Nephron (organoid): ENCODE data around the gene RAG1.

Experiments
- H3K27ac Mint-ChIP-seq, 3 experiments: 2 replicates each; pipeline ENCODE4 v1.8.0; 2020; ENCODE audit warnings: mixed read lengths in 3 of 3, mild to moderate bottlenecking in 2 of 3, moderate library complexity in 1 of 3
- H3K27me3 Mint-ChIP-seq: 2 replicates; pipeline ENCODE4 v1.8.0; 2021; ENCODE audit warnings: low read depth, mild to moderate bottlenecking, moderate library complexity, mixed read lengths
- H3K36me3 Mint-ChIP-seq: 2 replicates; pipeline ENCODE4 v1.8.0; 2020; ENCODE audit warnings: low read depth, mixed read lengths
- H3K4me1 Mint-ChIP-seq: 2 replicates; pipeline ENCODE4 v1.8.0; 2020; ENCODE audit warnings: mixed read lengths
- H3K4me3 Mint-ChIP-seq, 3 experiments: 2 replicates each; pipeline ENCODE4 v1.8.0; 2020; ENCODE audit warnings: mild to moderate bottlenecking in 3 of 3, mixed read lengths in 3 of 3, moderate library complexity in 2 of 3
- H3K9me3 Mint-ChIP-seq: 2 replicates; pipeline ENCODE4 v1.8.0; 2020; ENCODE audit warnings: mixed read lengths
- CTCF ChIP-seq, 3 experiments: fragments of 200-600 bp; sonication (generic); IDR thresholded peaks; one replicate each; pipeline ENCODE4 v1.5.0; 2021; ENCODE audit warnings: antibody characterized with exemption in 3 of 3; ENCODE audit not compliant: unreplicated experiment in 3 of 3

RAG1 gene

GRCh38 chr11:36594316-36594989, 26.6 kb downstream of the RAG1 start, which contains the start of gene IFTAP:
TSS of gene IFTAP (plus strand) at chr11:36594502. CDS start at chr11:36610104, 15,602 bp downstream.
- no peaks in the 10 kb centered on the region for H3K9me3 Mint-ChIP-seq
- peaks cover 29% of the 10 kb centered on the region for H3K27me3 Mint-ChIP-seq
- no peak for TF ChIP-seq CTCF (IDR thresholded peaks at IDR 0.05; ENCODE audit: unreplicated experiment in 3 of 3)
- H3K4me1 Mint-ChIP-seq, result peaks cover 22% of the 10 kb centered on the region
- no peaks in the 10 kb centered on the region for H3K36me3 Mint-ChIP-seq
- peak within 1 kb of the TSS; percentile 84 to 95 (median 95) for H3K27ac Mint-ChIP-seq
- peak within 1 kb of the TSS; percentile 93 to 99 (median 93) for H3K4me3 Mint-ChIP-seq

- H3K27ac Mint-ChIP-seq, result no peak overlapping the region
- no peak for TF ChIP-seq CTCF (IDR thresholded peaks at IDR 0.05; ENCODE audit: unreplicated experiment in 3 of 3)
- peaks cover 6% of the 10 kb centered on the region for H3K27me3 Mint-ChIP-seq
- H3K4me1 Mint-ChIP-seq, result peaks cover 22% of the 10 kb centered on the region
- no peaks in the 10 kb centered on the region for H3K9me3 Mint-ChIP-seq
- peak overlapping the region in 2 of 3 experiments; percentile 15 to 38 for H3K4me3 Mint-ChIP-seq
- H3K36me3 Mint-ChIP-seq, result no peaks in the 10 kb centered on the region
Measured at GRCh38 chr11:36596880-36597279, 29.1 kb downstream of the RAG1 start.

GRCh38 chr11:36598051-36598450, 30.2 kb downstream of the RAG1 start, which contains the start of gene RAG2:
TSS of gene RAG2 (minus strand) at chr11:36598236. CDS start at chr11:36594168, 4,068 bp downstream.
- Mint-ChIP-seq H3K27me3 (no peaks in the 10 kb centered on the region), H3K4me3 (peak within 1 kb of the TSS in 2 of 3 experiments; percentile 35 to 51), H3K4me1 (peaks cover 22% of the 10 kb centered on the region), H3K36me3 (no peaks in the 10 kb centered on the region), H3K27ac (peak within 1 kb of the TSS in 1 of 3 experiments; percentile 69), H3K9me3 (no peaks in the 10 kb centered on the region)
- no peak for TF ChIP-seq CTCF (IDR thresholded peaks at IDR 0.05; ENCODE audit: unreplicated experiment in 3 of 3)

GRCh38 chr11:36600180-36600579, 32.4 kb downstream of the RAG1 start:
- no peaks in the 10 kb centered on the region for H3K36me3 Mint-ChIP-seq
- peaks cover 11% of the 10 kb centered on the region for H3K4me1 Mint-ChIP-seq
- H3K9me3 Mint-ChIP-seq, result no peaks in the 10 kb centered on the region
- no peak overlapping the region for H3K4me3 Mint-ChIP-seq
- no peaks in the 10 kb centered on the region for H3K27me3 Mint-ChIP-seq
- TF ChIP-seq CTCF (IDR thresholded peaks at IDR 0.05; ENCODE audit: unreplicated experiment in 3 of 3), result no peak
- H3K27ac Mint-ChIP-seq, result no peak overlapping the region

- H3K4me3 Mint-ChIP-seq, result no peak overlapping the region
- no peak overlapping the region for H3K27ac Mint-ChIP-seq
- no peaks in the 10 kb centered on the region for H3K27me3 Mint-ChIP-seq
- peaks cover 2% of the 10 kb centered on the region for H3K4me1 Mint-ChIP-seq
- H3K36me3 Mint-ChIP-seq, result no peaks in the 10 kb centered on the region
- H3K9me3 Mint-ChIP-seq, result no peaks in the 10 kb centered on the region
- no peak for TF ChIP-seq CTCF (IDR thresholded peaks at IDR 0.05; ENCODE audit: unreplicated experiment in 3 of 3)
Measured at GRCh38 chr11:36601155-36601554, 33.3 kb downstream of the RAG1 start.

- Mint-ChIP-seq H3K36me3 (no peaks in the 10 kb centered on the region), H3K4me3 (no peak overlapping the region), H3K27ac (no peak overlapping the region), H3K4me1 (no peaks in the 10 kb centered on the region), H3K9me3 (no peaks in the 10 kb centered on the region), H3K27me3 (no peaks in the 10 kb centered on the region)
- TF ChIP-seq CTCF (IDR thresholded peaks at IDR 0.05; ENCODE audit: unreplicated experiment in 3 of 3), result no peak
Measured at GRCh38 chr11:36602135-36602534, 34.3 kb downstream of the RAG1 start.
